CD8-positive, alpha-beta memory T cell (primary cell): ENCODE results near the gene PDIA2. TPM values are rescaled to one million over a fixed set of nuclear protein-coding genes. Genes with fewer than 3 reads are reported as not detected.

ENCODE experiments used
- CTCF ChIA-PET: fragments of 350-600 bp; sonication (Branson Sonifier 250); formaldehyde crosslinking; loops from one replicate; lab custom pipeline; 2021; ENCODE audit warnings: antibody characterized with exemption; lab: Charles Lee
- POLR2A ChIA-PET: fragments of 350-600 bp; sonication (Branson Sonifier 250); formaldehyde crosslinking; loops from one replicate; lab custom pipeline; 2021; ENCODE audit warnings: antibody characterized with exemption; lab: Charles Lee
- DNase-seq, 5 donors: peaks; one replicate each; pipeline versions ENCODE4 v3.0.0 to v3.0.0-alpha.2; 2020 to 2022; ENCODE audit warnings: mixed read lengths in 1 of 5
- H3K27ac ChIP-seq: one replicate; pipeline ENCODE4 v1.7.0; 2013; ENCODE audit warnings: low read depth, mild to moderate bottlenecking, low read length, moderate library complexity
- H3K27me3 ChIP-seq: 2 replicates; pipeline ENCODE4 v1.7.0; 2013; ENCODE audit warnings: low read length, mild to moderate bottlenecking; ENCODE audit not compliant: insufficient read depth, poor library complexity, severe bottlenecking
- H3K36me3 ChIP-seq: 2 replicates; pipeline ENCODE4 v1.7.0; 2013; ENCODE audit warnings: mild to moderate bottlenecking, low read length, moderate library complexity; ENCODE audit not compliant: insufficient read depth
- H3K4me1 ChIP-seq: 2 replicates; pipeline ENCODE4 v1.7.0; 2013; ENCODE audit warnings: mild to moderate bottlenecking, low read length, moderate library complexity; ENCODE audit not compliant: insufficient read depth
- H3K4me3 ChIP-seq: 2 replicates; pipeline ENCODE4 v1.7.0; 2013; ENCODE audit warnings: mild to moderate bottlenecking, low read length
- H3K9me3 ChIP-seq: 2 replicates; pipeline ENCODE4 v1.7.0; 2013; ENCODE audit warnings: mild to moderate bottlenecking, low read length
- H3K27ac Mint-ChIP-seq, 8 donors: one replicate each; pipeline ENCODE4 v1.8.0; 2020 to 2021; ENCODE audit warnings: mixed read lengths in 8 of 8, mild to moderate bottlenecking in 6 of 8, inconsistent platforms in 3 of 8, moderate library complexity in 3 of 8
- H3K27me3 Mint-ChIP-seq, 2 donors: one replicate each; pipeline ENCODE4 v1.8.0; 2020 to 2021; ENCODE audit warnings: mixed read lengths in 2 of 2, mild to moderate bottlenecking in 1 of 2, moderate library complexity in 1 of 2
- H3K36me3 Mint-ChIP-seq, 3 donors: one replicate each; pipeline ENCODE4 v1.8.0; 2020 to 2021; ENCODE audit warnings: mixed read lengths in 3 of 3, inconsistent platforms in 1 of 3, mild to moderate bottlenecking in 1 of 3
- H3K4me1 Mint-ChIP-seq, 3 donors: one replicate each; pipeline ENCODE4 v1.8.0; 2020 to 2021; ENCODE audit warnings: mixed read lengths in 3 of 3, inconsistent platforms in 1 of 3, mild to moderate bottlenecking in 1 of 3
- H3K4me3 Mint-ChIP-seq, 7 donors: one replicate each; pipeline ENCODE4 v1.8.0; 2020 to 2021; ENCODE audit warnings: mixed read lengths in 7 of 7, mild to moderate bottlenecking in 6 of 7, moderate library complexity in 4 of 7, inconsistent platforms in 2 of 7
- H3K9me3 Mint-ChIP-seq, 5 donors: one replicate each; pipeline ENCODE4 v1.8.0; 2020 to 2022; ENCODE audit warnings: mixed read lengths in 5 of 5, mild to moderate bottlenecking in 3 of 5, moderate library complexity in 2 of 5, inconsistent platforms in 1 of 5
- polyA plus RNA-seq: library from polyadenylated mRNA; unstranded; fragments of 300-500 nt; fragmentation: Illumina TruSeq; gene quantifications from one replicate; pipeline ENCODE4 v1.2.3, GENCODE V29; 2021
- total RNA-seq, 2 experiments: library from RNA; stranded (reverse); gene quantifications; one replicate each; pipeline ENCODE4 v1.2.3, GENCODE V29; 2021

PDIA2 gene
- total and polyA plus RNA-seq, 3 experiments from 2014 or later, result not detected

- H3K27me3 Mint-ChIP-seq, result peaks cover 10 to 15% of the 10 kb centered on the region in 2 donors
- Histone ChIP-seq H3K27ac (no peak overlapping the region), H3K4me1 (no peaks in the 10 kb centered on the region), H3K9me3 (no peaks in the 10 kb centered on the region), H3K4me3 (no peak overlapping the region), H3K27me3 (peaks cover 4% of the 10 kb centered on the region), H3K36me3 (no peaks in the 10 kb centered on the region)
- no peaks in the 10 kb centered on the region for H3K9me3 Mint-ChIP-seq
- no peak overlapping the region for H3K4me3 Mint-ChIP-seq
- peaks cover 0 to 2% (median 0%) of the 10 kb centered on the region in 3 donors for H3K36me3 Mint-ChIP-seq
- CTCF ChIA-PET, result no interaction called here
- peaks cover 0 to 9% (median 4%) of the 10 kb centered on the region in 3 donors for H3K4me1 Mint-ChIP-seq
- POLR2A ChIA-PET, result no interaction called here
- H3K27ac Mint-ChIP-seq, result no peak overlapping the region
- no peak for DNase-seq
Observed at GRCh38 chr16:272633-273546, 10.1 kb upstream of the PDIA2 start.

- Histone ChIP-seq H3K27ac (no peak overlapping the region), H3K9me3 (no peaks in the 10 kb centered on the region), H3K36me3 (no peaks in the 10 kb centered on the region), H3K4me3 (no peak overlapping the region), H3K4me1 (peaks cover 3% of the 10 kb centered on the region), H3K27me3 (peaks cover 4% of the 10 kb centered on the region)
- Mint-ChIP-seq H3K4me3 (peak overlapping the region in 1 of 7 donors; percentile 36), H3K4me1 (peaks cover 1 to 11% (median 5%) of the 10 kb centered on the region in 3 donors), H3K9me3 (no peaks in the 10 kb centered on the region), H3K27me3 (peaks cover 11 to 16% of the 10 kb centered on the region in 2 donors), H3K27ac (no peak overlapping the region), H3K36me3 (peaks cover 0 to 2% (median 0%) of the 10 kb centered on the region in 3 donors)
- CTCF ChIA-PET, result no interaction called here
- no peak for DNase-seq
- POLR2A ChIA-PET, result no interaction called here
Observed at GRCh38 chr16:273547-274421, 9.2 kb upstream of the PDIA2 start.

GRCh38 chr16:275041-275641 is 7.8 kb upstream of the PDIA2 start:
- CTCF ChIA-PET, result no interaction called here

GRCh38 chr16:275786-276232 is 7.2 kb upstream of the PDIA2 start, which contains the start of gene RGS11:
TSS of gene RGS11 (minus strand) at chr16:275944. CDS start at chr16:275911, 33 bp downstream.
- Mint-ChIP-seq H3K27me3 (peaks cover 15 to 23% of the 10 kb centered on the region in 2 donors), H3K4me3 (peak within 1 kb of the TSS; percentile 24 to 68 (median 65)), H3K36me3 (peaks cover 0 to 2% (median 0%) of the 10 kb centered on the region in 3 donors), H3K4me1 (peaks cover 7 to 17% (median 7%) of the 10 kb centered on the region in 3 donors), H3K9me3 (no peaks in the 10 kb centered on the region), H3K27ac (peak within 1 kb of the TSS in 1 of 8 donors; percentile 48)
- peaks cover 8% of the 10 kb centered on the region for H3K27me3 ChIP-seq
- ChIA-PET CTCF (no interaction called here), POLR2A (no interaction called here)
- no peak within 1 kb of the TSS for H3K4me3 ChIP-seq
- H3K36me3 ChIP-seq, result no peaks in the 10 kb centered on the region
- H3K4me1 ChIP-seq, result peaks cover 10% of the 10 kb centered on the region
- no peak within 1 kb of the TSS for H3K27ac ChIP-seq
- DNase-seq, result no peak
- H3K9me3 ChIP-seq, result no peaks in the 10 kb centered on the region

More at GRCh38 chr16:275041-275641, 7.8 kb upstream of the PDIA2 start:
- POLR2A ChIA-PET, result no interaction called here
- Histone ChIP-seq H3K27ac (no peak overlapping the region), H3K9me3 (no peaks in the 10 kb centered on the region), H3K4me3 (no peak overlapping the region), H3K36me3 (no peaks in the 10 kb centered on the region), H3K27me3 (peaks cover 8% of the 10 kb centered on the region), H3K4me1 (peaks cover 10% of the 10 kb centered on the region)
- Mint-ChIP-seq H3K4me1 (peaks cover 7 to 17% (median 7%) of the 10 kb centered on the region in 3 donors), H3K36me3 (peaks cover 0 to 2% (median 0%) of the 10 kb centered on the region in 3 donors), H3K27ac (no peak overlapping the region), H3K9me3 (no peaks in the 10 kb centered on the region), H3K27me3 (peaks cover 15 to 23% of the 10 kb centered on the region in 2 donors), H3K4me3 (peak overlapping the region in 5 of 7 donors; percentile 16 to 68 (median 52))
- no peak for DNase-seq

GRCh38 chr16:276426-277077 is 6.4 kb upstream of the PDIA2 start:
- H3K27ac ChIP-seq, result no peak overlapping the region
- Mint-ChIP-seq H3K9me3 (no peaks in the 10 kb centered on the region), H3K27me3 (peaks cover 18 to 23% of the 10 kb centered on the region in 2 donors), H3K4me3 (peak overlapping the region; percentile 24 to 67 (median 57)), H3K4me1 (peaks cover 7 to 17% (median 7%) of the 10 kb centered on the region in 3 donors), H3K27ac (peak overlapping the region in 1 of 8 donors; percentile 48), H3K36me3 (peaks cover 0 to 2% (median 0%) of the 10 kb centered on the region in 3 donors)
- no peaks in the 10 kb centered on the region for H3K9me3 ChIP-seq
- H3K4me1 ChIP-seq, result peaks cover 10% of the 10 kb centered on the region
- H3K4me3 ChIP-seq, result no peak overlapping the region
- H3K36me3 ChIP-seq, result no peaks in the 10 kb centered on the region
- POLR2A ChIA-PET, result no interaction called here
- no peak for DNase-seq
- CTCF ChIA-PET, result no interaction called here
- peaks cover 14% of the 10 kb centered on the region for H3K27me3 ChIP-seq

GRCh38 chr16:278863-279366 is 4.0 kb upstream of the PDIA2 start:
- H3K27me3 ChIP-seq, result peaks cover 14% of the 10 kb centered on the region
- DNase-seq, result peak in 3 of 5 donors; percentile 8 to 30 (median 25)
- H3K9me3 ChIP-seq, result no peaks in the 10 kb centered on the region
- Mint-ChIP-seq H3K9me3 (no peaks in the 10 kb centered on the region), H3K4me3 (peak overlapping the region in 1 of 7 donors; percentile 7), H3K27me3 (peaks cover 19 to 20% of the 10 kb centered on the region in 2 donors), H3K27ac (peak overlapping the region in 1 of 8 donors; percentile 9), H3K36me3 (peaks cover 0 to 2% (median 0%) of the 10 kb centered on the region in 3 donors), H3K4me1 (peaks cover 7 to 17% (median 7%) of the 10 kb centered on the region in 3 donors)
- no peak overlapping the region for H3K4me3 ChIP-seq
- no peak overlapping the region for H3K27ac ChIP-seq
- ChIA-PET POLR2A (no interaction called here), CTCF (no interaction called here)
- no peaks in the 10 kb centered on the region for H3K36me3 ChIP-seq
- H3K4me1 ChIP-seq, result peaks cover 10% of the 10 kb centered on the region

- Histone ChIP-seq H3K27me3 (peaks cover 14% of the 10 kb centered on the region), H3K4me1 (peaks cover 10% of the 10 kb centered on the region), H3K9me3 (no peaks in the 10 kb centered on the region), H3K27ac (no peak overlapping the region), H3K36me3 (no peaks in the 10 kb centered on the region), H3K4me3 (no peak overlapping the region)
- POLR2A ChIA-PET, result no interaction called here
- Mint-ChIP-seq H3K27ac (no peak overlapping the region), H3K36me3 (peaks cover 0 to 2% (median 0%) of the 10 kb centered on the region in 3 donors), H3K9me3 (no peaks in the 10 kb centered on the region), H3K27me3 (peaks cover 19 to 20% of the 10 kb centered on the region in 2 donors), H3K4me3 (peak overlapping the region in 1 of 7 donors; percentile 33), H3K4me1 (peaks cover 7 to 17% (median 7%) of the 10 kb centered on the region in 3 donors)
- DNase-seq, result no peak
- CTCF ChIA-PET, result no interaction called here
Observed at GRCh38 chr16:279531-279930, 3.4 kb upstream of the PDIA2 start.
